Measurements from ENCODE around the gene PRMT7. TPM values are rescaled to one million over a fixed set of nuclear protein-coding genes. Genes with fewer than 3 reads are reported as not detected.

PRMT7 gene
- polyA plus RNA-seq, 1 experiment: 40.0 TPM

DNA sequence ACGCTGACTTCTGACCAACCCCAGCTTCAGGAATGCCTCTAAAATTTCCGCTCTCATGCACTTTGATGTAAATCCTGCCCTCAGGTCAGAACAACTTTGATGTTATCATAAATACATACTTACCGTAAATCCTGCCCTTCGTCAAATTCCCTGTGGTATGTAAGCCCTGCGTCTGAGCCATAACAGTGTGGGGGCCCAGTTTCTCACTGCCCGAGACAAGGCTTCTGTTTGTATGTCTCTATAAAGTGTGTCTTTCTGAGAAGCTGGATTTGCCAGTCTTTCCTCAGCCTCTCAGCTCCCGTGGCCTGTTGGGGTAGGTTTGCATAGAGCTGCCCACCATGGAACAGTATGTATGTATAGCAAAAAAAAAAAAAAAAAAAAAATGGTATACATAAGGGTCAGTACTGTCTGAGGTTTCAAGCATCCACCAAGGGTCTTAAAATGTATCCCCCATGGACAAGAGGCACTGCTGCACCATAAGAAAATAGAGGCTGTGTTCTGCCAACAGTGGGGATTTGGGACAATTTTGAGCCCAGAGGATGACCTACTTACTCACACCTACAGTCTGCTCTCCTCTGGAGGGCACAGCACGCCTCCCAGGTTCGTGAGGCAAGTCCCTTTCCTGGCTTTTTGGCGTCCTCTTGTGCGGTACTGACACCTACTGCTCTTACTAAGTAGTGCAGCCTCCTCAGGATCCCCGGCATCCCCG lies 17.5 kb downstream of the PRMT7 start:
- Histone ChIP-seq H3K36me3 (ENCODE audit: control insufficient read depth, insufficient read depth, low read length) (peaks cover 5% of the 10 kb centered on the region), H3K4me3 (ENCODE audit: low read depth, low read length) (no peak overlapping the region), H3K27me3 (ENCODE audit: control insufficient read depth, insufficient read depth, low read length) (no peaks in the 10 kb centered on the region)
- POLR2A ChIA-PET: interaction anchor here (0.6 kb wide), 1 partner anchor 69 kb away, joined by 9 read pairs; no protein-coding TSS in a partner anchor
- TF ChIP-seq, protein P1, sequence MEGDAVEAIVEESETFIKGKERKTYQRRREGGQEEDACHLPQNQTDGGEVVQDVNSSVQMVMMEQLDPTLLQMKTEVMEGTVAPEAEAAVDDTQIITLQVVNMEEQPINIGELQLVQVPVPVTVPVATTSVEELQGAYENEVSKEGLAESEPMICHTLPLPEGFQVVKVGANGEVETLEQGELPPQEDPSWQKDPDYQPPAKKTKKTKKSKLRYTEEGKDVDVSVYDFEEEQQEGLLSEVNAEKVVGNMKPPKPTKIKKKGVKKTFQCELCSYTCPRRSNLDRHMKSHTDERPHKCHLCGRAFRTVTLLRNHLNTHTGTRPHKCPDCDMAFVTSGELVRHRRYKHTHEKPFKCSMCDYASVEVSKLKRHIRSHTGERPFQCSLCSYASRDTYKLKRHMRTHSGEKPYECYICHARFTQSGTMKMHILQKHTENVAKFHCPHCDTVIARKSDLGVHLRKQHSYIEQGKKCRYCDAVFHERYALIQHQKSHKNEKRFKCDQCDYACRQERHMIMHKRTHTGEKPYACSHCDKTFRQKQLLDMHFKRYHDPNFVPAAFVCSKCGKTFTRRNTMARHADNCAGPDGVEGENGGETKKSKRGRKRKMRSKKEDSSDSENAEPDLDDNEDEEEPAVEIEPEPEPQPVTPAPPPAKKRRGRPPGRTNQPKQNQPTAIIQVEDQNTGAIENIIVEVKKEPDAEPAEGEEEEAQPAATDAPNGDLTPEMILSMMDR (IDR thresholded peaks at IDR 0.05; ENCODE audit: insufficient read depth, low read depth, low read length): peak; percentile 94
- DNase-seq (ENCODE audit: low read depth): peak; percentile 19
- CTCF ChIA-PET: interaction anchor here (0.5 to 13.5 kb wide), 29 partner anchors 9 to 534 kb away, joined by 3 to 310 read pairs (median 4); partner anchors contain the start of genes PLA2G15, PRMT7, SLC7A6 and SLC7A6OS

DNA sequence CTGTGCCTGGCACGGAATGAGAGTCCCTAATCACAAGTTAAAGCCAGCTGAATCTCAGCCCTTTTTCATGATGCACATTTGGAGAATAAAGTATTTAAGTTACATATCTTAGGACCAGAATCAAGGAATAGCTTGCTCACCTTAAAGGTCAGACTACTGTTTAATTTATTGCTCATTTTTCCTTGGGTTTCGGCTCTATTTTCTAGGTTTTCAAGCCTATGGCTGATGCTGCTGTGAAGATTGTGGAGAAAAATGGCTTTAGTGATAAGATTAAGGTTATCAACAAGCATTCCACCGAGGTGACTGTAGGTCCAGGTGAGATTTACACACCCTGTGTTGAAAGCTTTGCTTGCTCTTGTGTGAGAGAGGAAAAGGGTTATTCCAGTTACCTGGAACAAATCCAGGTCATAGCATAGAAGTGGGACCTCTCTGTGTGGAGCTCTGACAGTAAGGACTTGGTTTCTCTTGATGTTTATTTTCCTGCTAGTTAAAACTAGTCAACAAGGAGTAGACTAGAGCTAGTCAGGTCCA lies 18.1 kb downstream of the PRMT7 start:
- peaks cover 5% of the 10 kb centered on the region for H3K36me3 ChIP-seq (ENCODE audit: control insufficient read depth, insufficient read depth, low read length)
- no peak overlapping the region for H3K4me3 ChIP-seq (ENCODE audit: low read depth, low read length)
- ChIA-PET CTCF (interaction anchor here (0.6 to 13.5 kb wide), 25 partner anchors 9 to 395 kb away, joined by 3 to 310 read pairs (median 4); partner anchors contain the start of genes PLA2G15, PRMT7, SLC7A6 and SLC7A6OS), POLR2A (interaction anchor here (0.6 kb wide), 1 partner anchor 70 kb away, joined by 9 read pairs; no protein-coding TSS in a partner anchor)
- DNase-seq (ENCODE audit: low read depth): no peak
- H3K27me3 ChIP-seq (ENCODE audit: control insufficient read depth, insufficient read depth, low read length): no peaks in the 10 kb centered on the region
- TF ChIP-seq, protein P1 (IDR thresholded peaks at IDR 0.05; ENCODE audit: insufficient read depth, low read depth, low read length): no peak

DNA sequence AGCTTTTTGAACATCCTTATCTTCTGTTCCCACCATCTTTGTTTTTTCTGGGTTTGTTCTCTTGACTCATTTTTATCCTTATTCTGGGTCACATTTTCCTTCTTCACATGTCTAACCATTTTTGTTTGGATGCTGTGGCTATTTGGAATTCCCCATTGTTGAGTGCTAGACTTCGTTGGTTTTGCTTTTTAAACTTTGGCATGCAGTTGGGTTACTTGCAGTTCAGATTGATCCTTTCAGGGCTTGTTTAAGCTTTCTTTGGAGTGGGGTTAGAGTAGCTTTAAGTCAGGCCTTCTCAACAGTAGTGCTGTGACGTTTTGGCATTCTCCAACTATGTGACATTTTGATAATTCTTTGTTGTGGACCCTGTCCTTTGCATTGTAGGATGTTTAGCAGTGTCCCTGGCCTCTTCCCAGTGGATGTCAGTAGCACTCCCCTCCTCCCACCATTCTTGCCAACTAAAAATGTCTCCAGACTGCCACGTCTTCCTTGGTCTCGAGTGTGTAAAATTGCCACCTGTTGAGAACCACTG lies 21.1 kb downstream of the PRMT7 start:
- ChIA-PET CTCF (interaction anchor here (0.7 to 4.7 kb wide), 8 partner anchors 13 to 94 kb away, joined by 3 to 33 read pairs (median 4); partner anchors contain the start of gene SLC7A6), POLR2A (no interaction called here)
- H3K36me3 ChIP-seq (ENCODE audit: control insufficient read depth, insufficient read depth, low read length): peaks cover 3% of the 10 kb centered on the region; the same call in 1 of the 2 replicates
- TF ChIP-seq, protein P1 (IDR thresholded peaks at IDR 0.05; ENCODE audit: insufficient read depth, low read depth, low read length): no peak
- no peak for DNase-seq (ENCODE audit: low read depth)
- H3K4me3 ChIP-seq (ENCODE audit: low read depth, low read length): no peak overlapping the region
- H3K27me3 ChIP-seq (ENCODE audit: control insufficient read depth, insufficient read depth, low read length): no peaks in the 10 kb centered on the region

DNA sequence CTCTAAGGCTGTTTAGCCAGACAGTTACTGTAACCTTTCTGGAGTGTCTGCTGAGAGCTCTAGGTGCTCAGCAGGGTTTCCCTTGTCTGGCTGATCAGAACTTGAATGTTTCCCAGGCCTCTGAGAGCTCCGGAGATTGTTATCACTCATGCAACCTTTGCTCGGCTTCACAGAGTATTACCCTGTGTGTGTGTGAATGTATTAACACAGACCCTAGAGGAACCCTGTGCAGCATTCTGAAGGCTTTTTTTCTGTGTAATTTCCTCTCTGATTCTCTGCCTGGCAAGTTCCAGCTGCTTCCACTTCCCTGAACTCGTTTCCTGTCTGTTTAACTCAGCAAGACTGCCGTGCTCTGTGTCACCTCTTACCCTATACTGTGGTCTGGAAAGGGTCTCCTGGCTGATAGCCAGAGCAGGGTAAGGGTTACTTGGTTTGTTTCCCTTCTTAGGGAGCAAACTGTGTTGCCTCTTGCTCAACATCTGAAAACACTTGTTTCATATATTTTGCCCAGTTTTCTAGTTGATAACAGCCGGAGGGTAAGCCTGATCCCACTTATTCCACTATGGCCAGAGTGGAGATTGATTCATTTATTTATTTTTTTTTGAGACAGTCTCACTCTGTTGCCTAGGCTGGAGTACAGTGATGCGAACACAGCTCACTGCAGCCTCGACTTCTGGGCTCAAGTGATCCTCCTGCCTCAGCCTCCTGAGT lies 21.7 kb downstream of the PRMT7 start:
- H3K36me3 ChIP-seq (ENCODE audit: control insufficient read depth, insufficient read depth, low read length): peaks cover 3% of the 10 kb centered on the region; the same call in 1 of the 2 replicates
- CTCF ChIA-PET: interaction anchor here (0.7 to 4.7 kb wide), 7 partner anchors 13 to 95 kb away, joined by 3 to 33 read pairs (median 4); partner anchors contain the start of gene SLC7A6
- H3K4me3 ChIP-seq (ENCODE audit: low read depth, low read length): no peak overlapping the region
- no peak for DNase-seq (ENCODE audit: low read depth)
- TF ChIP-seq, protein P1 (IDR thresholded peaks at IDR 0.05; ENCODE audit: insufficient read depth, low read depth, low read length): no peak
- POLR2A ChIA-PET: no interaction called here
- H3K27me3 ChIP-seq (ENCODE audit: control insufficient read depth, insufficient read depth, low read length): no peaks in the 10 kb centered on the region
